GM21786 (cell line): ENCODE measurements around the gene NDFIP1.
"Not testable (repeated sequence)": the region's sequence is repeated elsewhere in the genome, so short reads cannot be mapped to it uniquely, and the experiment has no call there.

Experiments used
- ATAC-seq: cut with Tn5 transposase; IDR thresholded peaks from one replicate; pipeline ENCODE4 v1.9.1; 2021; ENCODE audit not compliant: unreplicated experiment

NDFIP1 gene

DNA sequence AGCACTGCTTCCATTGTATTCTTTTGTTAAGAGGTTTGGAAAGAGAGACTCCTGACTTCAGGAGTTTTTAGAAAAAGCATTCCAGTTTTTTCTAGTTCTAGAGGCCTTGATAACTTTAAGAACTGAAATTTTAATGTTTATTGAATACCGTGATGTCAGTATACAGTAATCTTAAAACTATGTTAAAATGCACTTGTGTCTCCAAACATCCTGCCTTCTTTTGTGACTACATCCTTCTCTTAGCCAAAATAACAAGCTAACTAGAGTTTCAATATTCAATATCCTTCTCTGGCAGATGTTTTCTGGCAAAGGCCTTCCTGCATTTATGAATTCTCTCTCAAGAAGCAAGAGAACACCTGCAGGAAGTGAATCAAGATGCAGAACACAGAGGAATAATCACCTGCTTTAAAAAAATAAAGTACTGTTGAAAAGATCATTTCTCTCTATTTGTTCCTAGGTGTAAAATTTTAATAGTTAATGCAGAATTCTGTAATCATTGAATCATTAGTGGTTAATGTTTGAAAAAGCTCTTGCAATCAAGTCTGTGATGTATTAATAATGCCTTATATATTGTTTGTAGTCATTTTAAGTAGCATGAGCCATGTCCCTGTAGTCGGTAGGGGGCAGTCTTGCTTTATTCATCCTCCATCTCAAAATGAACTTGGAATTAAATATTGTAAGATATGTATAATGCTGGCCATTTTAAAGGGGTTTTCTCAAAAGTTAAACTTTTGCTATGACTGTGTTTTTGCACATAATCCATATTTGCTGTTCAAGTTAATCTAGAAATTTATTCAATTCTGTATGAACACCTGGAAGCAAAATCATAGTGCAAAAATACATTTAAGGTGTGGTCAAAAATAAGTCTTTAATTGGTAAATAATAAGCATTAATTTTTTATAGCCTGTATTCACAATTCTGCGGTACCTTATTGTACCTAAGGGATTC, 43.1 kb downstream of the NDFIP1 start:
- no peak for ATAC-seq

DNA sequence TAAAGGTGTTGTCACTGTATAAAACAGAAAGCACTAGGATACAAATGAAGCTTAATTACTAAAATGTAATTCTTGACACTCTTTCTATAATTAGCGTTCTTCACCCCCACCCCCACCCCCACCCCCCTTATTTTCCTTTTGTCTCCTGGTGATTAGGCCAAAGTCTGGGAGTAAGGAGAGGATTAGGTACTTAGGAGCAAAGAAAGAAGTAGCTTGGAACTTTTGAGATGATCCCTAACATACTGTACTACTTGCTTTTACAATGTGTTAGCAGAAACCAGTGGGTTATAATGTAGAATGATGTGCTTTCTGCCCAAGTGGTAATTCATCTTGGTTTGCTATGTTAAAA, 43.8 kb downstream of the NDFIP1 start:
- ATAC-seq = no peak

DNA sequence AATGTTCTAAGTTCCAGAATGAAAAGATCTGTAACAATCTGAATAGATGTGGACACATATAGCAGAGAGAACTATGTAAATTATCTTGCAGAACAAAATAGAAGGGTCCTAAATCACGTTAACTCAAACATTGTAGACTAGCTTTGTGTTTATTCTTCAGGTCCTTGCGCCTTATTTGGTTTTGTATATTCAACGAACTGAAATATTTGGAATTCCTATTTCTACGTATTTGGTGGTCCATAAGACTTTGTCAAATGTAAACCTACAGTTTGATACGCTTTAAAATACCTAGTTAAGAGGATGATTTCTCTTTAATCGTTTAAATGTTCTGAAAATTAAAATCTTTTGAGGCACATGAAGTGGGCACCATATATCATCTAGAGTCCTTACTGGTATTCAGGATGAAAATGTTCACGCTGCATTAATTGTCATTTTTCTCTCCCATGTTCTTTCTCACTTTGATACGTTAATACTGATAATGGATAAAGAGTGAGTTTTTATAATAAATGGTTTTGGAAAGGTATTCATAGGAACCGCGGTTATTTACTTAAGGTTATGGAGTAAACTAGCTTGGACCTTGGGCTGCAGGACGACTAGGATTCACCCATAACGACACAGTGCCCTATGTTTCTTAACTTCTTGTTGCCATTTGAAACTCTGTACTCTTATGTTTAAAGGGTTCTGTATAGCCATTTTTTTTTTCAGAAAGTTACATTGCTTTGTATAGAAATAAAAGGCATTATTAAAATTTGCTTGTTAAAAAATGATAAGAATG, 45.3 kb downstream of the NDFIP1 start:
- no peak for ATAC-seq

DNA sequence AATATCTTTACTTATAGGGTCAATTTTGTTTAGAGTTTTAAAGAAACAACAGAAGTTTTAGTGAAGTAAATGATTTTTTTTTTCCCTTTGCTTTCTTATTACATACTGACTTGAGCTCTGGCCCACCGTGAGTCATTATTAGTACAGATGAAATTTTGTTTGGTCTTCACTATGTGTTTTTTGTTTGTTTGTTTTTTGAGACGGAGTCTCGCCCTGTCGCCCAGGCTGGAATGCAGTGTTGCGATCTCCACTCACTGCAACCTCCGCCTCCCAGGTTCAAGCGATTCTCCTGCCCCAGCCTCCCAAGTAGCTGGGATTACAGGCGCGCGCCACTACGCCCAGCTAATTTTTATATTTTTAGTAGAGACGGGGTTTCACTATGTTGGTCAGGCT, 45.9 kb downstream of the NDFIP1 start:
- not testable (repeated sequence) for ATAC-seq

DNA sequence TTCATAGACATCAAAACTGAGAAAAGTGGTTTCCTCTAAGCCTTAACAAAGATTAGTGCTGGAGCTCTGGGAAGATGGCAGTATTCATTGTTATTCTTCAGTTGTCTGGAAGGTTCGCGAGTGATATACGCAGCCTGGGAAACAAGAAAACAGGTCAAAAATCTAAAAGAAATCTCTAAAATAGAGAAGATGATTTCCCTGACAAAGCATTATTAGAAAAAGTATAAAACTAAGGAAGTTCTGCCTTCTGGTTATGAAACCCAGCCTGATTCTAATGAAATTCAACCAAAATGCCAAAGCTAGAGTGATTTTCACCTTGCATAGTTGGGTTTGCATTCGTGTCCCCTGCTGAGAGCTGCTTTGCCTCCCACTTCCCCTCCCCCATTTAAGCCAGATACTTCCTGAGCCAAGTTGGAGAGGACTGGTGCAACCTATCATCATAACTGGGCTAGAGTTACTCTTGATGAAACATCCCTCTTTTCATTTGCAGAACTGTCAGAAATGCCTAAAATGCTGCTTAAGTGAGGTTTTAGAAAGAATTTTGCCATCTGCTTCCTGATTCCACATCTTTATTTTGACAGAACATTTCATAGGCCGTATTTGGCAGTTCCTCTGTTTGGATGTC, 48.4 kb downstream of the NDFIP1 start:
- ATAC-seq = no peak

DNA sequence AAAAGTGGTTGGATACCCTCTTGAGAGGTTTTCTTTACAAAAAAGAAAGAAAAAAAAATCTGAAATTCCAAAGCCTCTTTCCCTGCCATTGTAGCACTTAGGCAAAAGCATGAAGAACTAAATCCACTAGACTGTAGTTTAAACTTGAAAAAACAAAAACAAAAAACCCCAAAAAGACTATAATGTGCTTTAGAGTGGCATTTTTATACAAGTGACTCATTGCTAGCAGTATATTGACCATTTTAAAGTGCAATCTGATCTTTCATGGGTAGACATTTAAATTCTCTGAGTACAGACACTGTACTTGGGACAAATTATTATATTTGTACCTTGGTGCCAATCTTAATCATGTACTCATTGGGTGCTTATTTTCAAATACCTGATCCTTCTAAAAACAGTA, 50.8 kb downstream of the NDFIP1 start:
- no peak for ATAC-seq

DNA sequence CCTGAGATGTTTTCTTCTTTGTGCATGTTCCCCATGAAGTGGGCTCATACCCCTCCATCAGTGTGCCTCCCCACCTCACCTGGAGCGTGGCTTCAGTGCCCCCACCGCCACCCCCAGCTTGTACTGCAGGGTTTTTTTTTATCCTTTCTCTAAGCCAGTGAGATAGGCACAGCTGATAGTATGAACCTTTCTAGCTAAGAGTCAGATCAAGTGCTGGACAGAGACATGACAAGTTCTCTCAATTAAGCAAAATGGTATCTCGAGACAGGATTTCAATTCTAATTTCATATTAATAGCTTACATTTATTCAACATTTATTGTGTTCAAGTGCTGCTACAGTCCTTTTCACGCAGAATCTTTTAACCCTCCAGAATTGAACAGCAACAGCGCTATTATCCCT, 55.7 kb downstream of the NDFIP1 start:
- ATAC-seq = no peak

DNA sequence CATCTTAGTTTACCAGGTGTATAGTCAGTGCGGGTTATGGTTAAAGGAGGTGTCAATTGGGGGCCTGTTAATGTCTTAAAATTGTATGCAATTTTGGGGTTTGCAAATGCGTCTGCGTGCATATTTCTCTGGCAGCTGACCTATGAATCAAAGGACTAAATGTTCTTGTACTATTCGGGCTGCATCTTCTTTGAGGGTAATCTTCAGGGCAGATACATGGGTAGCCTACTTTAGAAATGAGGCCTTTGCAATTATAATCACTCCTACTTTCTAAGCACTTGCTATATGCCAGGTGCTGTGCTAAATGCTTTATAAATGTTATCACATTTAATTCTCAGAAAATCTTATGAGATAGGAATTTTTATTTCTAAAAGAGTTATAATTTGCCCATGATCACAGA, 58.2 kb downstream of the NDFIP1 start:
- ATAC-seq = no peak

DNA sequence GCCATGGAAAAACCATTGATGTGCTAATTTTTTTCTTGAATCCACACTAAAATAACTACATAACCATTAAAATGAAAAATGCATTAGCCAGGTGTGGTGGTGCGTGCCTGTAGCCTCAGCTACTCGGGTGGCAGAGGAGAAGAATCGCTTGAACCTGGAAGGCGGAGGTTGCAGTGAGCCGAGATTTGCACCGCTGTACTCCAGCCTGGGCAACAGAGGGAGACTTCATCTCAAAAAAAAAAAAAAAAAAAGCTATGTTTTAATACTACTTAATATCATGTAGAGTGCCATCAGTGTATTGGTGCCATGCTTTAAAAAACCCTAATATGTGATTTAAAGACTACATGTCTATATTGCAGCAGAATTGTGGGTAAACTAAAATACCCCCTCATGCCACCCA, 58.9 kb downstream of the NDFIP1 start:
- no peak for ATAC-seq

DNA sequence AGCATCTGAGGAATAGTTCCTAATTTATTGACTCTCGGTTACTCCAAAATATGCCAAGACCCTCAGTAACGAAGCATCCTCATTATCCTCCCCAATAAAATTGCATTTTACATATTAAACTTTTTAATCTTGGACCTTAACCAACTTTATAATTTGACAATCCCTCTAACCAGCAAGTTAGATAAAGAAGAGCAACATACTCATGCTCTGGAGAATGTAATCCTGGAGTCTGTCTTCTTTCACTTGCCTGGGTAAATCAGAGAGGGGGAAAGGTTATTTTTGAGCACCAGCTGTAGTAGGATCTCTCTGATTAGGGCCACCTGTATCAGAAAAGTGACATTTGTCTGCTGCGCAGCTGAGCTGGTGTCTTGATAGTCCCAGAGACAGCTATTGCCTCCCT, 59.8 kb downstream of the NDFIP1 start:
- no peak for ATAC-seq

DNA sequence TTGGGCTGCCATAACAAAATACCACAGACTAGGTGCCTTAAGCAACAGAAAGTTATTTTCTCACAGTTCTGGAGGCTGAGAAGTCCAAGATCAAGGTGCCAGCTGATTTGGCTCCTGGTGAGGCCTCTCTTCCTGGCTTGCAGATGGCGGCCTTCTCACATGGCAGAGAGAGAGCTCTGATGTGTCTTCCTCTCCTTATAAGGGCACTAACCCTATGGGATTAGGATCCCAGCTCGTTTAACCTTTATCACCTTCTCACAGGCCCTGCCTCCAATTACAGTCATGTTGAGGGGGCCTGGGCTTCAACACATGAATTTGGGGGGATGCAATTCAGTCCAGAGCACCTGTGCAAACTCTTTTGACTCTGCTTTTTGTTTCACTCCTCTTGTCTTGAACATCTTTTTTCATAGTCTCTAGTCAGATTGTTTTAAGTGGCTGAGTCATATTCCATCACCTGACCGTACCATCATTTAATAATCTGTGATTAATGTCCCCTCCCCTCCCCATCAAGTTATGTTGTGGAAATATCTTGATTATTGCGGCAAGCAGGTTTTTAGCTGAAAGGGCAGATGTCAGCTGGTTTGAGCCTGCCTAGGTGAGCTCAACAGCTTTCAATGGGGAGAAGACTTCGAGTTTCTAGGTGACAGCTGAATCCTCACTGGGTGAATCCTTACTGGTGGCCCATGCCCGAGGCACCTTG, 61.8 kb downstream of the NDFIP1 start:
- no peak for ATAC-seq

DNA sequence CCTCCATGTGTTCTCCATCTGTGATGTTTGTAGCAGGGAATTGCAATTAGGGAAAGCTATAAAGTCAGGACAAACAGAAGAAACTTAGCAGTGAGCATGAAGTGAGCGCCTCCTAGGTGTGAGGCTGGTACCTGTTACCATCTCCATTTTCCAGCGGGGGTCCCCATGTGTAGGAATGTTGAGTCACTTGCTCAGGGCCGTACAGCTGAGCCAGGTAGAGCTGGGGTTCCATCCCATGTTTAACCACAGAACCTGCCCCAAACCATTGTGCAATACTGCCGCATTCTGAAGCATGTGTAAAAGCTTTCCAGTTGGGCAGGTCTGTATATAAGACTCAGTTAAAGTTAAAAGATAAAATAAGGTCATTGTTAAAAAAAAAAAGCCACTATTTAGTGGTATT, 62.7 kb downstream of the NDFIP1 start:
- no peak for ATAC-seq

DNA sequence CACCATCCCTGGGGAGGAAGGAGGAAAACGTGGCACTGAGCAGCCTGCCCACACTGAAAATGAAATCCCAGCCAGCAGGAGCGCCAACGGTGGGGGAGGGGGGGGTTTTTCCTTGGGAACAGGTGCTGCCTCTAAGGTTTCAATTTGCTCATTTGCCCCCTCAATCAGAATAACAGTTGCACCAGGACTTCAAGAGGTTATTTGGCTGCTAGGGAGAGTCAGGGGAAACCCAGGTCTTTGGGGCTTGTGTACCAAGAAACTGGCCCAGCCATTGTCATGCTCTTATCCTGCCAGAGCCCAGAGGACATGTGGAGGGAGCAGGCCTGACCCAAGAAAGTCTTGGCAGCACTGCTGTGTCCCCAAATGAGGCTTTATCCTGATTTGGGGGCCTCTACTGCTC, 66.5 kb downstream of the NDFIP1 start:
- ATAC-seq = no peak

DNA sequence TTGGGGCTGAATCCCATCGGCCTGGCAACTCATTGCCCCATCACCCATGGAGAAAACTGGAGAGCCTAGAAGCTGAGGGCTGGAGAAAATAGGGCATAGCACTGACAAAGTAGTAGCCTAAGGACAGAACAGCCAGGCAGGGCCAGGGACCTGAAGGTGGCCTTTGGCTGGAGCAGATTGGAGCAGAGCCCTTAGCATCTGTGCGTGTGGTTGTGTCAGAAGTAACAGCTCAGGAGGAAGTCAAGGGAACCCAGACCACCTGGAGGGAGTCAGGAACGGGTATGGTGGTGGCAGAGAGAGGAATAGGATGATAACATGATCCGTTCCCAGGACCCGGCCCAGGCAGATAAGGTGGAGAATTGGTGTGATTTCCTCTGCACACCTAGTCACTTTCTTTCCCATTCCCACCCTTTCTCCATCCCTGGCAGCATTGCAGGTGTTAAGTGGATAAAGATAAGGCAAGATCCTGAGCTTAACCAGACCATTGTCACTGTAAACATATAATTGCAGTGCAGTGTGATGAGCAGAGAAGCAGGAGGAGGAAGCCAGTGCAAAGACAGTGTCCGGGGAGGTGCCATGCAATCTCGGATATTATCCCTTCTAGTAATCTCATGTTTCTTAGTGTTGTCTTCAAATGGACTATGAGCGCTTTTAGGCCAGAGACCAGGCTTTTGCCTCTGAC, 67.0 kb downstream of the NDFIP1 start:
- no peak for ATAC-seq

DNA sequence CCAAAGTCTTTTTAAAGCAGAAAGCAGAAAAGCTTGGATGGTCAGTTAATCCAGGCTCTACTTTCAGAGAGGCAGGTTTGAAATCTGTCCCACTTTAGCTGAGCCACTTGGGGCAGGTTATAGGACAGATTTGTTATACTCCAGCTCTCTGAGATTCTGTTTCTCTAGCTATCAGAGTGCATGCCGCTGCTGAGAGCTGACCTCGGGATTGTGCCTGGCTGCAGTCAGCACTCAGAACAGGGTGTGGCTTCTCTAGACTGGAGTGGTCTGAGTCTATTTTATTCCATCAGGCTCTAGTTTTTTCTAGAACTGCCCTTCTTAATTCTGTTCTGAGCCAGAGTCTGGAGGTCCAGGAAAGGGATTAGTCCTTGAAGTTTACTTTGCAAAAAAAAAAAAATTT, 67.7 kb downstream of the NDFIP1 start:
- no peak for ATAC-seq

DNA sequence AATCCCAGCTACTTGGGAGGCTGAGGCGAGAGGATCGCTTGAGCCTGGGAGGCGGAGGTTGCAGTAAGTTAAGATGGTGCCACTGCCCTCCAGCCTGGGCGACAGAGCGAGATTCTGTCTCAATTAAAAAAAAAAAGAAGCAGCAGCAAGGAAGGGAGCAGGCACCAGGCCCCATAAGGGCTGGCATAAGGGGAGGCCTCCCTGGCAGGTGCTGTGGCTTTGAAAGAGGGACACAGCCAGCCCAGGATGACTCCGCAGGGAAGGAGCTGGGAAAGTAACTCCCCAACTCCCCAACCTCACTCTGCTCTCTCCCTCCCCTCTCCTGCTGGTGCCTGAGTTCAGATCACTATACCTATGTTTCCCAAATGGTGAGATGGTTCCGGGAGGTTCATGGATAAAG, 70.1 kb downstream of the NDFIP1 start:
- ATAC-seq = no peak

DNA sequence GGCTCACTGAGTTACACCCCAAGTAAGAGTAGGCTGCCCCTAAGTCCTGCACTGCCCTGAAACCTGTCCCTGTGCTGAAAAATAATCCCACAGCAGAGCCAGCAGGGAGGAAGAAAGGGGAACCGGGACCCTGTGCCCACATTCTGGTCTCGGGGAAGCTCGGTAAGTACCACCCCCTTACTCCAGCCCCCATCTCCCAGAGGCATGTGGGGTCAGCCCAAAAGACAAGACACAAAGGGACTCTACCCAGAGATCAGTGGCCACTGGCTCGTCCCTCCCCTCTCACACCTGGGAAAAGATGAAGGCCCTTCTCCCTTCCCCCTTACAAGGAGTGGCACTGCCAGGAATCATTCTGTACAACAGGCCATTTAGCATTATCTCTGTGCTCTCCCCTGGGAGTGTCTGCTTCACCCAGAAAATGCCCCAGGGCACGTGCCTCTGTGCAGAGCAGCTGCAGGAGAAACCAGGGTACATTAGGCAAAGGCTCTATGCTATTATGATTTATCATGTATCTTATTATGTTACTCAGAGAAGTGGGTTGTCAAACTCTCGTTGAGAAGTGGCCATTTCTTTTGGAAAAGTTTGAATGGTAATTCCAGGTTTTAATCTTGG, 71.3 kb downstream of the NDFIP1 start:
- ATAC-seq = no peak

DNA sequence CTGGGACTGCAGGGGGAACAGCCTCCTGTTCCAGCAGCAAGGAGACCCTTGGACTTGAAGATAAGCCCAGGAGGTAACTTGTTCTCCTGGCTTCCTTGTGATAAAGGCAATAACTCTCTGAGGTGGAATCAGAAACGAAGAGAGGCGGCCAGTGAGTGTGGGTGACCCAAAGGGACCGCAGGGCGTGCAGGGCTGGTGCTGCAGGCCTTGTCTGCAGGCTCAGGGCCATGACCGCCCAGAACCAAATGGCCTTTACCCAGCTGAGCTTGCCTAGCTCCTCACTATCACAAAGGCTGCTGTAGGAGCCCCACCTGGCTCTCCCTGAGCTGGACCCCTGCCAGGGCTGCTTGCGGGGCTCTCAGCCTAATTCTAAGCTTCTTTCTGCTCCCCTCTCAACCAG, 72.5 kb downstream of the NDFIP1 start:
- ATAC-seq = no peak

DNA sequence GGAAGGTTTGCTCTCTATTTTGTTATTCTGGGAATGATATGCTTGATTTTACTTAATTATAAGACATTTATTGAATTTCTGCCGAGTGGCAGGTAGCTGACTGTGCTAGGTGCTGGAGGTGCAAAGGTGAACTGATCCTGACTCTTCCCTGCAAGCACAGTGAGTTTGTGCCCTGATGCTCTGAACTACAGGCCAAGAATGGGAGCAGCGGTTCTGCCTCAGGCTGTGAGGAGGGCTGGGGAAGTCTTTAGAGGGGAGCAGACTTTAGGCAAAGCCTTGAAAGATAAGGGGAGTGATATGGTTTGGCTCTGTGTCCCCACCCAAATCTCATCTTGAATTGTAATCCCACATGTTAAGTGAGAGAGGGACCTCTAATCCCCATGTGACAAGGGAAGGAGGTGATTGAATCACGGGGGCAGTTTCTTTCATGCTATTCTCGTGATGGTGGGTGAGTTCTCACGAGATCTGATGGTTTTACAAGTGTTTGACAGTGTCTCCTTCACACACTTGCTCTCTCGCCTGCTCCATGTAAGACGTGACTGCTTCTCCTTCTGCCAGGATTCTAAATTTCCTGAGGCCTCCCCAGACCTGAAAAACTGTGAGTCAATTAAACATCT, 73.1 kb downstream of the NDFIP1 start:
- ATAC-seq = no peak

DNA sequence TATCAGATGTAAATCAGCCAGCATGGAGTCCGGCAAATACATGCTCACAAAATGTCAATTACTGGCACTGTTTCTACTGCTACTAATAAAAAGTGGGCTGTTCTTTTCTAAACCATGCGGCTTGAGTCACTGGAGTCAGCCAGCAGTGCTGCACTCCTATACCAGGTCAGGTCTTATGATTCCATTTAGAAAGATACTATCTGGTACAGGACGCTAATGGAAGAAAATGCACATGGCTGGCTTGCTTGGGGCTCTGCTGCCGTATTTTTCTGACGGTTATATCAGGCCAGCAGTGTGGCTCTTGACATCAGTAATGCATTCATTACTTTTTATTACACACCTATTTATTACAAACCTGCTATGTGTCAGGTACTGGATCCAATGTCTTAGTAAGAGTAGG, 74.3 kb downstream of the NDFIP1 start:
- no peak for ATAC-seq
